Activated CD4-positive, alpha-beta T cell treated with anti-CD3 and anti-CD28 coated beads, Interleukin-2, amount 50 U/mL, for 16 hours (primary cell): ENCODE data around the gene MBIP.

Experiments
- DNase-seq: peaks from one replicate; pipeline ENCODE4 v3.0.0-alpha.2; 2020

Gene MBIP

DNA sequence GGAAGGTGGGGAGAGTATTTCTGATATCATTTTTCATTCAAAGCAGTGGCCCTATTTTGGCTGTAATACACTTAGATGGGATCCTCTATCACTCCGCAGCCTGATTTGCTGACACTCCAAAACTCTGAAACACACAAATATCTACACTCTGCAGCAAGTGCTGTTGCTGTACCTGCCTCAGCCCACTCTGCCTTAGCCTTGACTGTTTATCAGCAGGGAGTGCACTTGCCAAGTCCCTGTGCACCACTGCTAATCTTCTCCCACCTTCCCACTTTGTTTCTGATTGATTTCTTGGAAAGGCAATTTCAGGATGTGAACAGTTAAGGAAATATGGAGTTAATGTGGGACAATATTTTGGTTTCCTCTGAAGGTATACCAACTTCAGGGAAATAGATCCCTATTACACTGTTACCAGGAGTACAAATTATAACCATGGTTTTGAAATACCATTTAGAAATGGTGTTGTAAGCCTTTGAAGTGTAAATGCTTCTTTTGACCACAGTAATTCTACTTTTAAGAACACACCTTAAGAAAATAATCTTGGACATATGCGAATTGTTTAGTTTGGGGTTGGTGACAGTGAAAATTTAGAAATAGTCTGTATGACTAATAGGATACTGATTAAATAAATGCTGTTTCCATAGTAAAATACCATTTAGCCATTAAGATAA is 59.3 kb downstream of the MBIP start:
- DNase-seq: no peak

DNA sequence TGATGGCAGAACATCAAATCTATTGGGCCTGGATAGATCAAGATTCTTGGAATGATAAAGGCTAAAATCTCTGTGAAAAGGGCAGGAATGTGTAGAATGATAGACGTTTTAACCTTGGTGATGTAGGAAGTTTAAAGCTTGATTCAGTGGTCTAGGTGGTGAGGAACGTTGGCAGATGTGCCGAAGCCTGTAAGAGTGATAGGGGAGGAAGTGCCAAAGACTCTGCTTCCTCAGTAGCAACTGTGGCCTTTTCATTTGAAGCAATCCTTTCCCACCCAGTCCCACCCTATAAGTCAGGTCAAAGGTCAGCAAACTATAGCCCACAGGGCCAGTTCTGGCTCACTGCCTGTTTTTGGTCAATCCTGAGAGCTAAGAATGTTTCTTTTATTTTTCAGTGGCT is 62.2 kb downstream of the MBIP start:
- no peak for DNase-seq

DNA sequence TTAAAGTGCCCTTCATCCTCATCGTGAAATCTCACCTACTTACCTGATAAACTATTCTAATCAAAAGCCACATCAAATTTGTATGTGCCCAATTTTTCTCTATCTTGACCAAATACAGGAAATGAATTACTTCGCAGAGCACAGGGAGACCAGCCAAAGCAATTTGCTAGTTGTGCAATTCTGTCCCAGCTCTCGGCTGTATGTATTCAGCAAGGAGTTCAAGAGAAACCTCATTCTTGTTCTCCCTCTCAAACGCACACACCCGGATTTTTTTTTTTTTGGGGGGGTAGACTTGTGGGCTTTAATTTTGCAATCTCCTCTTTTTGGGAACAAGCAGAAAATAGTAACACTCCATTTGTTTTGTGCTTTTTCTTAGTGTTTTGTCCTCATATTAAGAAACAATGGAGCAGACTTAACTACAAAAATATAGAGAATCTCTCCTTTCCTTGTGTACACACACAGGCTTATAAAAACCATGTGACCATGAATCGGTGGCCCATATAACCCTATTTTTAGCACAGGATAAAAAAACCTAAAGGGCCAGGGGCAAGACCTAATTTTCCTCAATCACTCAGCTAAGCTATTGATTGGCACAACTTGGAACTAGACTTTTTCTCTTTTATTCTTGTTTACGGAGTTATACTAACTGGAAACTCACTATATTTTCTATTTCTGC is 64.2 kb downstream of the MBIP start:
- DNase-seq: no peak

DNA sequence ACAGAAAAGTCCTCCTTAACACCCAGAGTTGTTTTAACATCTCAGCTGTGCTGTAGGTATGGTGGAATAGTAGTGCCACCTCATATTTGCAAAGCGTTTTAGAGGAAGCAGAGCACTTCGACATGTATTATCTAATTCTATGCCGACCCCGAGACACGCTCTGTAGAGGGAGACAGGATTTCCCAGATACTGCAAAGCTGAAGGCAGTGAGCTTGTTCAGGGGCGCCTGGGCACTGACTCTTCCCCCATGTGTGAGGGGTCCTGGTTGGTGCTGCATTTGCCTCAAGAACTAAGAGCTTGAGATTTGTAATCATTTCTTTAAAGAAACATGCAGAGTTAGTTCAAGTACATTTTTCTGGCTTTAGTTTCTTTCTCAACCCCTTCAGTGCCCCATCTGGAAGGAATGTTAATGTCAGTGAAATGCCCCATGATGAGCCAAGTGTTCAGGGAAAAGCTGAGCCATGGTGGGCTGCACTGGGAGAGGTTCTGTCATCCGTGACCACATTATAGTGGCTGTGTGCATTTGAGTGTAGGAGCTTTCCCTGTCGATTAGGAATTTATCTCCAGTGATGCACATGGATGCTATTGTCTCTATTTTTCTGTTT is 66.3 kb downstream of the MBIP start:
- no peak for DNase-seq
